WTC11 (cell line): ENCODE results near the gene OBSCN. TPM values are rescaled to one million over a fixed set of nuclear protein-coding genes. Genes with fewer than 3 reads are reported as not detected.
A peak's percentile ranks its signal among the peaks of the same experiment; 100 is the strongest.

Source experiments
- ATAC-seq: fragments of 200-7000 bp; cut with Tn5 transposase; 2 replicates; pipeline ENCODE4 v1.10.0; 2021; ENCODE audit warnings: mild to moderate bottlenecking, moderate library complexity
- CTCF ChIA-PET: fragments of 300-600 bp; sonication (Branson Sonifier 250); formaldehyde crosslinking; loops from one replicate; lab custom pipeline; 2021; ENCODE audit warnings: antibody characterized with exemption; lab: Charles Lee
- POLR2A ChIA-PET: fragments of 350-600 bp; sonication (Branson Sonifier 250); formaldehyde crosslinking; loops from one replicate; lab custom pipeline; 2021; ENCODE audit warnings: antibody characterized with exemption; lab: Charles Lee
- DNase-seq: peaks from one replicate; pipeline ENCODE4 v3.0.0; 2021; ENCODE audit warnings: low spot score
- H3K27ac Mint-ChIP-seq: 2 replicates; pipeline ENCODE4 v1.8.0; 2021; ENCODE audit warnings: mixed read lengths
- H3K27me3 Mint-ChIP-seq: 2 replicates; pipeline ENCODE4 v1.8.0; 2021; ENCODE audit warnings: low read depth, mild to moderate bottlenecking, moderate library complexity, mixed read lengths
- H3K36me3 Mint-ChIP-seq: 2 replicates; pipeline ENCODE4 v1.8.0; 2021; ENCODE audit warnings: mixed read lengths
- H3K4me1 Mint-ChIP-seq: 2 replicates; pipeline ENCODE4 v1.8.0; 2022; ENCODE audit warnings: mixed read lengths
- H3K4me3 Mint-ChIP-seq: 2 replicates; pipeline ENCODE4 v1.8.0; 2021; ENCODE audit warnings: mild to moderate bottlenecking, moderate library complexity, mixed read lengths
- H3K9me3 Mint-ChIP-seq: 2 replicates; pipeline ENCODE4 v1.8.0; 2021; ENCODE audit warnings: mixed read lengths
- AFF4 ChIP-seq: sonication (generic); formaldehyde crosslinking; IDR thresholded peaks from 2 replicates; pipeline ENCODE4 v1.8.1; 2023; ENCODE audit warnings: mild to moderate bottlenecking, missing genetic modification reagents, borderline replicate concordance
- ARID4B ChIP-seq: sonication (generic); formaldehyde crosslinking; IDR thresholded peaks from 2 replicates; pipeline ENCODE4 v1.8.0; 2023; ENCODE audit warnings: missing genetic modification reagents, mild to moderate bottlenecking, borderline replicate concordance
- ATF1 ChIP-seq: sonication (generic); formaldehyde crosslinking; IDR thresholded peaks from 2 replicates; pipeline ENCODE4 v1.8.1; 2023; ENCODE audit warnings: mild to moderate bottlenecking, moderate library complexity, missing genetic modification reagents
- CTCF ChIP-seq: fragments of 200-600 bp; IDR thresholded peaks from 2 replicates; pipeline ENCODE4 v1.8.0; 2022; ENCODE audit warnings: antibody characterized with exemption
- E2F4 ChIP-seq: sonication (generic); formaldehyde crosslinking; IDR thresholded peaks from 2 replicates; pipeline ENCODE4 v1.8.1; 2022; ENCODE audit warnings: low read depth, mild to moderate bottlenecking, moderate library complexity, missing genetic modification reagents, borderline replicate concordance
- FOXK1 ChIP-seq: sonication (generic); formaldehyde crosslinking; IDR thresholded peaks from 2 replicates; pipeline ENCODE4 v1.8.0; 2022; ENCODE audit warnings: mild to moderate bottlenecking, moderate library complexity, missing genetic modification reagents
- KAT7 ChIP-seq: sonication (generic); formaldehyde crosslinking; IDR thresholded peaks from 2 replicates; pipeline ENCODE4 v1.8.1; 2023; ENCODE audit warnings: missing genetic modification reagents, mild to moderate bottlenecking, borderline replicate concordance
- RELA ChIP-seq: sonication (generic); formaldehyde crosslinking; IDR thresholded peaks from 2 replicates; pipeline ENCODE4 v1.8.1; 2022; ENCODE audit warnings: missing genetic modification reagents, mild to moderate bottlenecking, borderline replicate concordance
- RORB ChIP-seq: fragments of 250-450 bp; sonication (Bioruptor Pico); IDR thresholded peaks from 2 replicates; pipeline ENCODE4 v1.9.0; 2021; ENCODE audit warnings: mild to moderate bottlenecking
- SMAD4 ChIP-seq: sonication (generic); formaldehyde crosslinking; IDR thresholded peaks from 2 replicates; pipeline ENCODE4 v1.8.0; 2022; ENCODE audit warnings: mild to moderate bottlenecking, missing genetic modification reagents
- TCF7 ChIP-seq: sonication (generic); formaldehyde crosslinking; IDR thresholded peaks from 2 replicates; pipeline ENCODE4 v1.8.0; 2022; ENCODE audit warnings: mild to moderate bottlenecking, low read depth, missing genetic modification reagents, moderate library complexity
- TEAD4 ChIP-seq: sonication (generic); formaldehyde crosslinking; IDR thresholded peaks from 2 replicates; pipeline ENCODE4 v1.8.0; 2022; ENCODE audit warnings: mild to moderate bottlenecking, missing genetic modification reagents
- ZBTB43 ChIP-seq: sonication (generic); formaldehyde crosslinking; IDR thresholded peaks from 2 replicates; pipeline ENCODE4 v1.8.1; 2023; ENCODE audit warnings: mild to moderate bottlenecking, missing genetic modification reagents
- ZNF138 ChIP-seq: sonication (generic); formaldehyde crosslinking; conservative IDR thresholded peaks from 2 replicates; pipeline ENCODE4 v1.8.1; 2022; ENCODE audit warnings: mild to moderate bottlenecking, moderate library complexity, missing genetic modification reagents
- ZNF416 ChIP-seq: fragments of 250-450 bp; sonication (Bioruptor Pico); IDR thresholded peaks from 2 replicates; pipeline ENCODE4 v1.9.0; 2021; ENCODE audit warnings: mild to moderate bottlenecking, inconsistent platforms
- ZNF671 ChIP-seq: fragments of 250-450 bp; sonication (Bioruptor Pico); IDR thresholded peaks from 2 replicates; pipeline ENCODE4 v1.8.0; 2021; ENCODE audit warnings: mild to moderate bottlenecking
- total RNA-seq: library from RNA; stranded (reverse); gene quantifications from 3 replicates; pipeline ENCODE4 v1.2.3, GENCODE V29; 2021

OBSCN gene
- total RNA-seq, 1 experiment from 2014 or later, result 38.8 TPM

GRCh38 chr1:228391411-228392020 is 183.7 kb downstream of the OBSCN start (continued):
- TF ChIP-seq E2F4 (CRISPR knock-in tag), result no peak
- TF ChIP-seq ZNF671 (CRISPR knock-in tag), result no peak
- no peak for TF ChIP-seq CTCF
- TF ChIP-seq FOXK1 (CRISPR knock-in tag), result no peak
- TF ChIP-seq ATF1, result no peak
- no peak for TF ChIP-seq RELA (CRISPR knock-in tag)
- no peak for TF ChIP-seq ARID4B (CRISPR knock-in tag)
- no peak for TF ChIP-seq TCF7 (CRISPR knock-in tag)
- TF ChIP-seq TEAD4, result no peak

GRCh38 chr1:228392111-228392936 is 184.5 kb downstream of the OBSCN start:
- POLR2A ChIA-PET, result no interaction called here
- no peaks in the 10 kb centered on the region for H3K27me3 Mint-ChIP-seq

More at GRCh38 chr1:228392111-228392936, 184.5 kb downstream of the OBSCN start:
- no peak for ATAC-seq
- Mint-ChIP-seq H3K9me3 (no peaks in the 10 kb centered on the region), H3K4me1 (no peaks in the 10 kb centered on the region), H3K4me3 (no peak overlapping the region)
- no peak for DNase-seq
- CTCF ChIA-PET, result interaction anchor here (1.5 to 2.1 kb wide), 2 partner anchors 51 to 108 kb away, joined by 9 to 12 read pairs; no protein-coding TSS in a partner anchor
- TF ChIP-seq ZBTB43 (CRISPR knock-in tag) (no peak), SMAD4 (CRISPR knock-in tag) (no peak), ZNF138 (CRISPR knock-in tag) (no peak), ZNF416 (CRISPR knock-in tag) (no peak), KAT7 (CRISPR knock-in tag) (no peak), RORB (CRISPR knock-in tag) (no peak), AFF4 (no peak)
- TF ChIP-seq, all 79 proteins: peak for 0
- peaks cover 15% of the 10 kb centered on the region for H3K36me3 Mint-ChIP-seq
- peak overlapping the region; percentile 53; the same call in 1 of the 2 replicates for H3K27ac Mint-ChIP-seq
